KMS-11 (cell line): ENCODE results near the gene PDE4D.

Source experiments
- H2AFZ ChIP-seq: fragments of 200-600 bp; sonication (generic); 2 replicates; pipeline ENCODE4 v1.6.1; 2016; ENCODE audit warnings: antibody characterized with exemption, mixed run types, low read depth
- H3K27ac ChIP-seq: fragments of 200-600 bp; sonication (generic); 2 replicates; pipeline ENCODE4 v1.6.1; 2016; ENCODE audit warnings: mild to moderate bottlenecking, mixed run types
- H3K27me3 ChIP-seq: fragments of 200-600 bp; sonication (generic); 2 replicates; pipeline ENCODE4 v1.6.1; 2017; ENCODE audit warnings: mild to moderate bottlenecking, low read depth, mixed run types, moderate library complexity; ENCODE audit not compliant: insufficient read depth
- H3K36me3 ChIP-seq: fragments of 200-600 bp; sonication (generic); 2 replicates; pipeline ENCODE4 v1.6.1; 2017; ENCODE audit warnings: mild to moderate bottlenecking, mixed run types; ENCODE audit not compliant: insufficient read depth
- H3K4me1 ChIP-seq: fragments of 200-600 bp; sonication (generic); 2 replicates; pipeline ENCODE4 v1.6.1; 2016; ENCODE audit warnings: mild to moderate bottlenecking, low read depth, mixed run types; ENCODE audit not compliant: poor library complexity, severe bottlenecking
- H3K4me2 ChIP-seq: fragments of 200-600 bp; sonication (generic); 2 replicates; pipeline ENCODE4 v1.7.0; 2016; ENCODE audit warnings: mild to moderate bottlenecking, mixed run types
- H3K4me3 ChIP-seq: fragments of 200-600 bp; sonication (generic); IDR thresholded peaks from 2 replicates; pipeline ENCODE4 v1.6.1; 2017; ENCODE audit warnings: low read depth, low read length, mixed read lengths; ENCODE audit not compliant: insufficient read depth
- H3K79me2 ChIP-seq: fragments of 200-600 bp; sonication (generic); 2 replicates; pipeline ENCODE4 v1.6.1; 2016; ENCODE audit warnings: low read depth, mixed run types; ENCODE audit not compliant: insufficient read depth
- H3K9ac ChIP-seq: fragments of 200-600 bp; sonication (generic); 2 replicates; pipeline ENCODE4 v1.6.1; 2016; ENCODE audit warnings: mild to moderate bottlenecking, mixed run types
- H4K20me1 ChIP-seq: fragments of 200-600 bp; sonication (generic); 2 replicates; pipeline ENCODE4 v1.6.1; 2016; ENCODE audit warnings: mild to moderate bottlenecking, mixed run types; ENCODE audit not compliant: insufficient read depth
- CTCF ChIP-seq: fragments of 200-600 bp; sonication (generic); conservative IDR thresholded peaks from 2 replicates; pipeline ENCODE4 v1.6.1; 2017; ENCODE audit warnings: low read depth, mild to moderate bottlenecking, antibody characterized with exemption, low read length, moderate library complexity, mixed read lengths

The PDE4D gene

GRCh38 chr5:59366784-59367183 lies 526.7 kb downstream of the PDE4D start:
- H2AFZ ChIP-seq: no peak overlapping the region
- no peaks in the 10 kb centered on the region for H3K4me1 ChIP-seq
- no peak overlapping the region for H3K9ac ChIP-seq
- H3K4me3 ChIP-seq: no peak overlapping the region
- H3K4me2 ChIP-seq: no peak overlapping the region
- no peaks in the 10 kb centered on the region for H3K27me3 ChIP-seq
- no peaks in the 10 kb centered on the region for H4K20me1 ChIP-seq
- H3K27ac ChIP-seq: no peak overlapping the region
- H3K36me3 ChIP-seq: no peaks in the 10 kb centered on the region
- no peaks in the 10 kb centered on the region for H3K79me2 ChIP-seq
- TF ChIP-seq CTCF: no peak

- no peaks in the 10 kb centered on the region for H3K36me3 ChIP-seq
- no peak overlapping the region for H2AFZ ChIP-seq
- H3K4me1 ChIP-seq: no peaks in the 10 kb centered on the region
- no peak overlapping the region for H3K4me3 ChIP-seq
- no peak overlapping the region for H3K27ac ChIP-seq
- no peaks in the 10 kb centered on the region for H3K27me3 ChIP-seq
- TF ChIP-seq CTCF: no peak
- no peak overlapping the region for H3K9ac ChIP-seq
- H3K79me2 ChIP-seq: no peaks in the 10 kb centered on the region
- no peaks in the 10 kb centered on the region for H4K20me1 ChIP-seq
- H3K4me2 ChIP-seq: no peak overlapping the region
Observed at GRCh38 chr5:59362438-59362837, 531.1 kb downstream of the PDE4D start.

GRCh38 chr5:59361454-59361853 lies 532.1 kb downstream of the PDE4D start:
- no peaks in the 10 kb centered on the region for H3K4me1 ChIP-seq
- H3K27ac ChIP-seq: no peak overlapping the region
- no peak overlapping the region for H3K4me2 ChIP-seq
- H3K9ac ChIP-seq: no peak overlapping the region
- no peak overlapping the region for H2AFZ ChIP-seq
- no peak for TF ChIP-seq CTCF
- no peaks in the 10 kb centered on the region for H3K79me2 ChIP-seq
- H3K27me3 ChIP-seq: no peaks in the 10 kb centered on the region
- no peaks in the 10 kb centered on the region for H3K36me3 ChIP-seq
- H3K4me3 ChIP-seq: no peak overlapping the region
- no peaks in the 10 kb centered on the region for H4K20me1 ChIP-seq

GRCh38 chr5:59360130-59360555 lies 533.4 kb downstream of the PDE4D start:
- H3K79me2 ChIP-seq: no peaks in the 10 kb centered on the region
- no peak overlapping the region for H3K27ac ChIP-seq
- H3K4me3 ChIP-seq: no peak overlapping the region
- H4K20me1 ChIP-seq: no peaks in the 10 kb centered on the region
- no peak for TF ChIP-seq CTCF
- no peak overlapping the region for H3K4me2 ChIP-seq
- no peaks in the 10 kb centered on the region for H3K36me3 ChIP-seq
- no peaks in the 10 kb centered on the region for H3K4me1 ChIP-seq
- no peak overlapping the region for H2AFZ ChIP-seq
- H3K27me3 ChIP-seq: no peaks in the 10 kb centered on the region
- no peak overlapping the region for H3K9ac ChIP-seq
